HG03558 (cell line): ENCODE results near the gene ZNF415.
"Not testable (repeated sequence)": the region's sequence is repeated elsewhere in the genome, so short reads cannot be mapped to it uniquely, and the experiment has no call there.

Experiments
- ATAC-seq: cut with Tn5 transposase; IDR thresholded peaks from one replicate; pipeline ENCODE4 v1.9.1; 2021; ENCODE audit warnings: moderate number of reproducible peaks; ENCODE audit not compliant: unreplicated experiment; ENCODE audit errors: extremely low read depth

Gene ZNF415

GRCh38 chr19:53132141-53132991 lies at the start of gene ZNF415:
ZNF415 (minus strand) TSS chr19:53132910; CDS start chr19:53122676, 10,234 bp downstream.
- no peak for ATAC-seq

GRCh38 chr19:53182202-53182601 lies 49.5 kb upstream of the ZNF415 start:
- ATAC-seq: no peak

GRCh38 chr19:53177986-53178385 lies 45.3 kb upstream of the ZNF415 start:
- no peak for ATAC-seq

- ATAC-seq: no peak
Observed at GRCh38 chr19:53172889-53173288, 40.2 kb upstream of the ZNF415 start.

- no peak for ATAC-seq
Observed at GRCh38 chr19:53165691-53166091, 33.0 kb upstream of the ZNF415 start.

GRCh38 chr19:53161123-53161522 lies 28.4 kb upstream of the ZNF415 start:
- no peak for ATAC-seq

GRCh38 chr19:53160350-53160749 lies 27.6 kb upstream of the ZNF415 start:
- ATAC-seq: no peak

GRCh38 chr19:53158119-53158656 lies 25.5 kb upstream of the ZNF415 start:
- no peak for ATAC-seq

GRCh38 chr19:53157626-53158025 lies 24.9 kb upstream of the ZNF415 start:
- no peak for ATAC-seq

- no peak for ATAC-seq
Observed at GRCh38 chr19:53156850-53157249, 24.1 kb upstream of the ZNF415 start.

- no peak for ATAC-seq
Observed at GRCh38 chr19:53147645-53148044, 14.9 kb upstream of the ZNF415 start.

GRCh38 chr19:53140351-53140750 lies 7.6 kb upstream of the ZNF415 start:
- ATAC-seq: no peak

GRCh38 chr19:53136432-53136831 lies 3.7 kb upstream of the ZNF415 start:
- ATAC-seq: no peak

GRCh38 chr19:53131727-53132126 lies 983 bp downstream of the ZNF415 start:
- ATAC-seq: no peak

- ATAC-seq: no peak
Observed at GRCh38 chr19:53131085-53131590, 1.6 kb downstream of the ZNF415 start.

- ATAC-seq: no peak
Observed at GRCh38 chr19:53130506-53130905, 2.2 kb downstream of the ZNF415 start.

- not testable (repeated sequence) for ATAC-seq
Observed at GRCh38 chr19:53126733-53127526, 5.8 kb downstream of the ZNF415 start.

GRCh38 chr19:53123400-53123799 lies 9.3 kb downstream of the ZNF415 start:
- ATAC-seq: no peak

GRCh38 chr19:53112286-53112685 lies 20.4 kb downstream of the ZNF415 start:
- no peak for ATAC-seq

GRCh38 chr19:53109527-53109926 lies 23.2 kb downstream of the ZNF415 start:
- no peak for ATAC-seq
